ENCODE measurements around the gene FAM193A.

GRCh38 chr4:2715426-2715825 is 179.0 kb downstream of the FAM193A start:
- TF ChIP-seq CTCF (IDR thresholded peaks at IDR 0.05) (no peak), POLR2A (IDR thresholded peaks at IDR 0.05) (no peak)

Measured in right lobe of liver (tissue), 4 donors.